ENCODE data around the gene DOC2B.
"Not testable (repeated sequence)": the region's sequence is repeated elsewhere in the genome, so short reads cannot be mapped to it uniquely, and the experiment has no call there.

DOC2B gene

GRCh38 chr17:142876-143784 is 38.3 kb downstream of the DOC2B start:
- no peak for DNase-seq

- no peak for DNase-seq
Observed at GRCh38 chr17:142102-142661, 39.3 kb downstream of the DOC2B start.

- DNase-seq, result not testable (repeated sequence)
Observed at GRCh38 chr17:139401-140205, 41.8 kb downstream of the DOC2B start.

- DNase-seq, result not testable (repeated sequence)
Observed at GRCh38 chr17:137166-137807, 44.2 kb downstream of the DOC2B start, which contains the start of gene SCGB1C2. TSS of gene SCGB1C2 (plus strand) at chr17:137569. CDS start at chr17:137591, 22 bp downstream.

GRCh38 chr17:136531-136930 is 44.9 kb downstream of the DOC2B start:
- DNase-seq, result not testable (repeated sequence)

GRCh38 chr17:135895-136294 is 45.6 kb downstream of the DOC2B start:
- not testable (repeated sequence) for DNase-seq

- DNase-seq, result not testable (repeated sequence)
Observed at GRCh38 chr17:135022-135421, 46.4 kb downstream of the DOC2B start.

GRCh38 chr17:134332-134785 is 47.1 kb downstream of the DOC2B start:
- not testable (repeated sequence) for DNase-seq

GRCh38 chr17:133932-134331 is 47.5 kb downstream of the DOC2B start:
- not testable (repeated sequence) for DNase-seq

- DNase-seq, result peak; percentile 74
Observed at GRCh38 chr17:118339-118917, 63.0 kb downstream of the DOC2B start.

GRCh38 chr17:113111-113510 is 68.3 kb downstream of the DOC2B start:
- not testable (repeated sequence) for DNase-seq

All from CD4-positive, alpha-beta T cell treated with Interleukin-17A for 4 hours (primary cell).